Esophagus muscularis mucosa (tissue), 3 donors: ENCODE results near the gene QRICH1.

Experiments used
- POLR2A ChIP-seq: fragments of 450-650 bp; IDR thresholded peaks from one replicate; pipeline ENCODE4 v1.6.1; 2017; ENCODE audit warnings: antibody characterized with exemption, moderate library complexity, mild to moderate bottlenecking, low read depth
- POLR2AphosphoS5 ChIP-seq, 2 donors: sonication (generic); formaldehyde crosslinking; IDR thresholded peaks; one replicate each; pipeline ENCODE4 v1.6.1; 2017; ENCODE audit warnings: antibody characterized with exemption in 2 of 2
- TF ChIP-seq, protein P1 (sequence below), 3 experiments: fragments of 200-600 bp in 2 of 3; fragments of 450-650 bp in 1 of 3; sonication (generic) in 2 of 3; IDR thresholded peaks; one replicate each; pipeline ENCODE4 v1.5.1; 2017 to 2019; ENCODE audit warnings: antibody characterized with exemption in 3 of 3, mild to moderate bottlenecking in 2 of 3, moderate library complexity in 1 of 3

DNA sequence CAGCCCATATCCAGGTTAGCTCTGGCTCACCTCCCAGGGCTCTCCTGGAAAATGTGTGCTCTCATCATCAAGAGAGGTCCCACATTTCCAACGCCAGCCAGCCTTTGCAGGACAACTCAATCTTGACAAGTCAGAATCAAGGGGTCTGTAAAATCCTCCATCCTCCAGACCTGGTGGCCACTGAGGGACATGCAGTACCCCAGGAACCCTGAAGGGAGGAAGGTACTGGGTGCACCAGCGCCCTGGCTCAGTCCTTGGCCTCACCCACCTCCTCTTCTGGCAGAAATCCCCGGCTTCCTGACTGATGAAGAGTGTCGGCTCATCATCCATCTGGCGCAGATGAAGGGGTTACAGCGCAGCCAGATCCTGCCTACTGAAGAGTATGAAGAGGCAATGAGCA is 92.7 kb downstream of the QRICH1 start:
- TF ChIP-seq, protein P1, sequence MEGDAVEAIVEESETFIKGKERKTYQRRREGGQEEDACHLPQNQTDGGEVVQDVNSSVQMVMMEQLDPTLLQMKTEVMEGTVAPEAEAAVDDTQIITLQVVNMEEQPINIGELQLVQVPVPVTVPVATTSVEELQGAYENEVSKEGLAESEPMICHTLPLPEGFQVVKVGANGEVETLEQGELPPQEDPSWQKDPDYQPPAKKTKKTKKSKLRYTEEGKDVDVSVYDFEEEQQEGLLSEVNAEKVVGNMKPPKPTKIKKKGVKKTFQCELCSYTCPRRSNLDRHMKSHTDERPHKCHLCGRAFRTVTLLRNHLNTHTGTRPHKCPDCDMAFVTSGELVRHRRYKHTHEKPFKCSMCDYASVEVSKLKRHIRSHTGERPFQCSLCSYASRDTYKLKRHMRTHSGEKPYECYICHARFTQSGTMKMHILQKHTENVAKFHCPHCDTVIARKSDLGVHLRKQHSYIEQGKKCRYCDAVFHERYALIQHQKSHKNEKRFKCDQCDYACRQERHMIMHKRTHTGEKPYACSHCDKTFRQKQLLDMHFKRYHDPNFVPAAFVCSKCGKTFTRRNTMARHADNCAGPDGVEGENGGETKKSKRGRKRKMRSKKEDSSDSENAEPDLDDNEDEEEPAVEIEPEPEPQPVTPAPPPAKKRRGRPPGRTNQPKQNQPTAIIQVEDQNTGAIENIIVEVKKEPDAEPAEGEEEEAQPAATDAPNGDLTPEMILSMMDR (IDR thresholded peaks at IDR 0.05): no peak
- TF ChIP-seq POLR2A: no peak
- TF ChIP-seq POLR2AphosphoS5 (IDR thresholded peaks at IDR 0.05): no peak
